ENCODE results near the gene SON.
"Not testable (repeated sequence)": the region's sequence is repeated elsewhere in the genome, so short reads cannot be mapped to it uniquely, and the experiment has no call there.

The SON gene

DNA sequence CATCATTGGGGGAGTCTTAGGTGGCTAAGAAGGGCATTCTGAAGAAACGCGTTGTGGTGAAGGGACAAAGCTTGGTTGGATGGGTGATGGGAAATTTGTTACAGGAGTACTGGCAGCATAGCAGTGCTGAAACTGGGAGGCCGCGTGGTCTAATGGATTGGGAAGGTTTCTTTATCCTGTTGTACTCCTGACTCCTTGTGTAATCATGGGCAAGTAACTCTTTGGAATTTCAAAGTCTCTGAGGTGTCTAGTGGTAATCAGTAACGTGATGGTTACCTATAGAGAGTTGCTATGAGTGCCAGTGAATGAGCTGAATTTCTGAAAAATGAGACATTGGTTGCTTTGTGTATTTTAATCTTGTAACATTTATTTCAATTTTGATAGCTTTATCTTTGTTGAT is 27.2 kb downstream of the SON start:
- DNase-seq (ENCODE audit: low spot score): no peak

DNA sequence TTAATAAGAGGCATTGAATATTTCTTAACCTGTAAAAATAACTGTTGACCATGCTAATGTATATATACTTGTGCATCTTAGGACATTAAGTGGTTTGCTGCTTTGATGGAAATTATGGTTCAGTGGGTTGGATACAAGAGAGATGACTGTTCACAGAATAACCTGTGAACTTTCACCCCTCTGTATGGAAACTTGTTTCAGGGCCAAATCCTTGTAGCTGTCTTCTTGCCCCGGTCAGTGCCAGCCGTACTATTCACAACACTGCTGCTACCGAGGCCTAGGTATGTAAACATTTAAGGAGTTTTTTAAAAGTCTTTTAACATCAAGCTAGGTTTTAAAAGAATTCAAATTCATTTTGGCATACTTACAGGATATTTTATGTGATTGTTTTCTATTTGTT is 29.5 kb downstream of the SON start:
- no peak for DNase-seq (ENCODE audit: low spot score)

DNA sequence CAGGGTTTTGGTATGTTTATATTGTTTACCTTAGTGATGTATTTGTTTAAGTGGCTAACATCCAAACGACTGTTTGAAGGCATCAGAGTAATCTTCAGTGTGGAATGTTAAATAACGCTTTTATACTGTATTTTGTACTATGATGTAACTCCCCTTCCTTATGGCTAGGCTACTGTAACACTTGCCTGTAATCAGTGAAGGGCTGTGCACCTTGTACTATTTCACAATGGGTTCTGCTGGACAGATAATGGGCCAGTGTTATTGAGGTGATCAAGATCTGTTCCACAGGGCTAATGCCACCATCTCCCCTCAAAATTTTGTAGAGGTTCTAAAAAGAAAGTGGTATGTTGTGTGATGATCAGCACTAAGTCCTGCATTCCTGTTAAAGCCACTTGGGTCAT is 33.9 kb downstream of the SON start:
- DNase-seq (ENCODE audit: low spot score): not testable (repeated sequence)

DNA sequence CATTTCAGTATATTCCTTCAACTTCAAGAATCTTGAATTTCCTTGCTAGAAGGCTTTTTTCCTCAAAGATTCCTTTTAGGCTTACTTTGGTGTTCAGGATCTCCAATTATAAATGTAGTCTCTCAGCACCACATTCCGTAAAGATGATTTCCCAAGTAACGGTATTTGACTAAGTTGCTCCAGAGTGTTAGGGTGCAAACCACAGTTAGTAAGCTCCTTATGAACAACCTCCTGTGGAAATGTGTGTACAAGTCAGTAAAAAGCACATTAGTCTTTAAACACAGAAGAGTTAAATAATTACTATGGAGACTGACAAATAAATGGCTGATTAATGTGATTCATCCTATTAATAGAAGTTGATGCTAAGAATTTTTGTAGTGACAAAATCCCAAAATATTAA is 35.4 kb downstream of the SON start:
- DNase-seq (ENCODE audit: low spot score): no peak

- DNase-seq (ENCODE audit: low spot score): no peak
Observed at GRCh38 chr21:33578959-33579542, 36.2 kb downstream of the SON start.

- DNase-seq (ENCODE audit: low spot score): no peak
Observed at GRCh38 chr21:33584455-33584854, 41.6 kb downstream of the SON start.

DNA sequence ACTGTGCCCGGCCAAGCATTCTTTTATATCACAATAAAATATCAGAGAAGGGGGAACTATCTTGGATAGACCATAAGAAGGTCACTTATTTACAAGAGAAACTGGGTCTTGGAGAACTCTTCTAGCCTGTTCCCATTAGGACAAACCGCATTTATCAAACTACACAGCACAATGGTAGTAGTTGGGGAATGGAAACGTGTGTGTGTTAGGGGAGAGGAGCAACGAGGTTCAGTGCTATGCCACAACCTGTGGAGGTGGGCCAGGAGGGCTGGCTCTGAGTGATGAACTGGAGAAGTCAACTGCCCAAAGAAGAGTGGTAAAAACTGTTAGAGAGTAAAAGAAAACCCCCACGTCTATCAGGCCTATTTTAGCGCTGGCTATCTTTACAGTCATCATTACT is 44.1 kb downstream of the SON start:
- DNase-seq (ENCODE audit: low spot score): no peak

- DNase-seq (ENCODE audit: low spot score): peak; percentile 1
Observed at GRCh38 chr21:33587792-33588484, 45.1 kb downstream of the SON start.

DNA sequence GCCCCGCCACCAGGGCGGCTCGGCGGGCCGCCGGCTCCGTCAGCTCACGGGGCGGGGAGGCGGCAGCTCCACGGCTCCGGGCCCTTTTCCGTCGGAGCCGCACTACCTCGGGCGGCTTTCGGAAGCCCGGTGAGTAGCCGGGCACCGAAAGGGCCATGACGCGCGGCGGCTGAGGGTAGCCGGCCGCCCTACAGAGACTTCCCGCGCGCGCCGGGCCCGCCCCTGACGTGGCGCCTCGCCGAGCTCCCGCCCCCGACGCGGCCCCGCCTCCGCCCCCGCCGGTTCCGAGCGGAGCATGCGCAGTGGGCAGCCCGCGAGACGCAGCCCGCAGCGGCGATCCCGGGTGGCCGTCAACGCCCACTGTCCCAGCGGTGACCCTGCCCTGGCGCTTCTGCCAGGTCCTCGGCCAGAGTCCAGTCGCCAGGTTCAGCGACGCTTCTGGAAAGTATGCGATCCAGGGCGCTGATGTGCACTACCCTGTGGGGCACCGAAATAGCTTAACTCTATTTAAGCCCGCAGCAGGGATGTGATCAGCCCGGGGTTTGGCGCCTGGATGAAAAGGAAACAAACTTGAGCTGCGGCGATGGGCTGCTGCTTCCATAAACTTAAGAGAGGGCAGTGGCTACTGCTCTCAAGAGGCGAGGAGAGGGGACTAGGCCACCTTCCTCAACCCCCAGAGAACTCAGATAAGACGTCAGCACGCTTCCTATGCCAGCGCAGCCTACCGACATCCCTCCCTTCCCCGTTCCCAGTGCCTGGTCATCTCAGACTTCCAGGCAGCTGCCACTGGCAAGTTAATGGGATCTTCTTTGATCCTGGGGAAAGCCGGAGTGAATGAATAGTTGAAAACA is 45.9 kb downstream of the SON start, which contains the start of gene DONSON:
Gene DONSON (minus strand): TSS at position 200 of the 851 bp plus-strand sequence. CDS start 43 bp downstream, at position 157.
- DNase-seq (ENCODE audit: low spot score): peak; percentile 84

DNA sequence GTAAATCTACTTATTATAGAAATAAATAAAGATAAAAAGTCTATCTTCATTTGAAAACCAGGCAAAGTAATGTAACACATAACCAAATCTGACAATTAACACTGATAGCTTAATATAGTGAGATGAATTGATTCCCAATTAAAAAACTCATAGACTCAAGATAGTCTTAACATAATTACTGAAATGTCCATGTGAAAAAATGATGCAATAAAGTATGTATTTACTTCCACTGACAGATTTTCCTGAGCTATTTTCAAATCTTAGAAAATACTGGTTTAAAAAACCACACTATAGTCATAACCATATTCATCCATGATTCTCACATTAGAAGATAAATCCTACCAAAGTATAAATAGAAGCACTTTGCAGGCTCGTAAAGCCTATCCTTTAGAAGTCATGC is 55.2 kb downstream of the SON start:
- no peak for DNase-seq (ENCODE audit: low spot score)

GRCh38 chr21:33608559-33608958 is 65.7 kb downstream of the SON start:
- no peak for DNase-seq (ENCODE audit: low spot score)

- DNase-seq (ENCODE audit: low spot score): no peak
Observed at GRCh38 chr21:33611006-33611744, 68.3 kb downstream of the SON start.

GRCh38 chr21:33617565-33617964 is 74.7 kb downstream of the SON start:
- DNase-seq (ENCODE audit: low spot score): not testable (repeated sequence)

DNA sequence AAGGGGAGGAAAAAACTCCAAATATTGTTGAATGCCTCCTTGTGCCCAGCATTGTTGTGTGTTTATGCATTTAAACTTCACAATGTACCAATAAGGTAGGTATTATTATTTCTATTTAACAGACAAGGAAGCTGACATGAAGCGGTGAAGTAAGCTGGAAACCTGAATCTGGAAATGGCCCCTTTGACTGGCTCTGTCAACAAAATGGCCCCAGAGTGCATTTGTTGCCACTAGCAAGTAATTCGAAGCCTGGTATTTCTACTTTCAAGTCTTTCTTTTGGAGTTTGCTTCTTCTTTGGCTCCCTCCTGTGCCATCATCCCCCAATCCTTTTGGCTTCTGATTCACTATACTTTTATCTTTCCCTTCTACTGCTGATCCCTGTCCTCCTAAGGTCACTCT is 75.6 kb downstream of the SON start:
- no peak for DNase-seq (ENCODE audit: low spot score)

DNA sequence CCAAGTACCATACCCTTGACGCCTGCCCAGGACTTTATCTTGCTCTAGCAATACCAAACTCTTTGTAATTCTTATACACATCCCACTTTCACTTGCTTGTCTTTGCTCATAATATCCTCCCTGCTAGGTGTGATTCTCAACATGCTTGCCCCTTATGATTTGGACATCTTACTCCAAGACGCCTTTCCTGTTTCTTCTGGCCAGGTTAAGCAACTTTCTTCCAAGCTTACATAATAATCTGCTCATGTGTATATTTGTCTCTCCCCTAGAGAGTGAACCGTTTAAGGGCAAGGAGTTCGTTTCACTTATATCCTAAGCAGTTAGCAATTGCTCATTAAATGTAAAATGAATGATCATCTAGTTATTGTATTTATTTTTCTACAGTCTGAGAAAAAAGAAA is 76.9 kb downstream of the SON start:
- no peak for DNase-seq (ENCODE audit: low spot score)

DNA sequence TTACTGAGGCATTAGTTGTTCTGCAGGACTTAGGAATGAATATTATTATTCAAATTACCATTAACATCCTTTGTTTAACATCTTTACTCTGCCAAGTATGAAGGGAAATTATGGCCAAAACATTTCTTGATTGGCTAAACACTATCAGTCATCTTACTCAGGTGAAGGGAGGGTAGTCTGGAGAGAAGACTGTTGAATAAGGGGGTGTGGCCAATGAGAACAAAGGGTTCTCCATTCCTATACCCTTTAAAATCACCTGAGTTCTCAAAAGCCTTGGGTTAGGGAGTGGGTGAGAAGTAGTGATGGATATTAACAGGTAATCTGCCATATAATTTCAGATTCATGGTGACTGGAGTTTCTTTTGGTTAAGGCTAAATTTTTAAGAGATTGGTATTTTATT is 79.4 kb downstream of the SON start:
- DNase-seq (ENCODE audit: low spot score): no peak

DNA sequence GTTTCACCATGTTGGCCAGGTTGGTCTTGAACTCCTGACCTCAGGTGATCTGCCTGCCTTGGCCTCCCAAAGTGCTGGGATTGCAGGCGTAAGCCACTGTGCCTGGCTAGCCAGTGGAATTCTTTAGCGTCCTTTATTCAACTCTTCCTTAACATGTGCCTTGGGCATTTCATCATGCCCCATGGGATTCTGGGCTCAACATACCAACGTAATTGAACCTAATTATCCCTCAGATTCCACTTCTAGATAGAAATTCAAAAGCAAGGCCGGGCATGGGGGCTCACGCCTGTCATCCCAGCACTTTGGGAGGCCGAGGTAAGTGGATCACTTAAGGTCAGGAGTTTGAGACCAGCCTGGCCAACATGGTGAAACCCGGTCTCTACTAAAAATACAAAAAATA is 83.3 kb downstream of the SON start:
- DNase-seq (ENCODE audit: low spot score): not testable (repeated sequence)

Measured in CD4-positive, alpha-beta T cell treated with Interleukin-6 at 100 ng/mL for 8 hours (primary cell).